Transverse colon (tissue), 4 donors: ENCODE results near the gene SOX12. TPM values are rescaled to one million over a fixed set of nuclear protein-coding genes. Genes with fewer than 3 reads are reported as not detected.

Experiments
- DNase-seq: peaks from one replicate; pipeline ENCODE4 v3.0.0-alpha.2; 2019
- H3K27ac ChIP-seq, 4 donors: fragments of 200-600 bp; sonication (generic); 2 replicates each; pipeline ENCODE4 v1.5.1; 2016 to 2018; ENCODE audit warnings: inconsistent platforms in 4 of 4
- H3K27me3 ChIP-seq: fragments of 200-600 bp; sonication (generic); 2 replicates; pipeline ENCODE4 v1.5.1; 2017; ENCODE audit warnings: inconsistent platforms
- H3K36me3 ChIP-seq, 4 donors: fragments of 200-600 bp; sonication (generic); 2 replicates each; pipeline ENCODE4 v1.5.1; 2017 to 2019; ENCODE audit warnings: inconsistent platforms in 4 of 4
- H3K4me1 ChIP-seq, 4 donors: fragments of 200-600 bp; sonication (generic); 2 replicates each; pipeline ENCODE4 v1.5.1; 2017 to 2020; ENCODE audit warnings: inconsistent platforms in 4 of 4
- H3K4me3 ChIP-seq, 4 donors: fragments of 200-600 bp; sonication (generic); 1 replicate in 1 of 4; 2 replicates in 3 of 4; pipeline versions ENCODE4 v1.5.1 to v1.6.1; 2017 to 2019; ENCODE audit warnings: inconsistent platforms in 4 of 4
- H3K9me3 ChIP-seq, 2 donors: fragments of 200-600 bp; sonication (generic); 2 replicates each; pipeline ENCODE4 v1.5.1; 2017 to 2019; ENCODE audit warnings: inconsistent platforms in 2 of 2
- CTCF ChIP-seq, 5 experiments: fragments of 200-600 bp in 3 of 5; fragments of 450-650 bp in 2 of 5; sonication (generic) in 3 of 5; IDR thresholded peaks; 1 replicate in 2 of 5; 2 replicates in 3 of 5; pipeline ENCODE4 v1.5.1; 2016 to 2017; ENCODE audit warnings: antibody characterized with exemption in 5 of 5, inconsistent platforms in 3 of 5, mild to moderate bottlenecking in 2 of 5, moderate library complexity in 1 of 5
- EP300 ChIP-seq: sonication (generic); formaldehyde crosslinking; IDR thresholded peaks from one replicate; pipeline ENCODE4 v1.6.1; 2017; ENCODE audit warnings: antibody characterized with exemption, low read depth
- POLR2A ChIP-seq: fragments of 450-650 bp; IDR thresholded peaks from one replicate; pipeline ENCODE4 v1.6.1; 2016; ENCODE audit warnings: antibody characterized with exemption, mild to moderate bottlenecking, moderate library complexity
- POLR2AphosphoS5 ChIP-seq, 3 donors: sonication (generic); formaldehyde crosslinking; IDR thresholded peaks; one replicate each; pipeline ENCODE4 v1.6.1; 2016; ENCODE audit warnings: antibody characterized with exemption in 3 of 3
- WGBS, 2 donors: methylation state at CpG; one replicate each; pipeline ENCODE4 v1.1.5; 2018; ENCODE audit warnings: low coverage in 1 of 2; 5-methylcytosine and 5-hydroxymethylcytosine counted together
- in situ Hi-C, 4 donors: fragments of 200-750 bp; cut with MboI; loops; one replicate each; pipeline versions ENCODE4 v1.15.0 to v1.15.1; 2017; ENCODE audit warnings: low sequenced_read_pairs in 3 of 4, low pct_ligation_motif_present in 1 of 4, low pct_unique_long_range_greater_than_20kb in 1 of 4
- intact Hi-C: fragments of 100-400 bp; cut with DNase I; formaldehyde crosslinking; loops from one replicate; pipeline ENCODE4 v1.15.1; 2023; ENCODE audit warnings: low total_unique reads
- total RNA-seq, 4 donors: library from RNA; depleted of rRNA; stranded (reverse); fragments of >200 nt; gene quantifications; one replicate each; pipeline ENCODE4 v1.1.0, GENCODE V29; 2016

The SOX12 gene
- total RNA-seq, 4 donors from 2014 or later: 2.0 to 5.0 (median 3.5) TPM

DNA sequence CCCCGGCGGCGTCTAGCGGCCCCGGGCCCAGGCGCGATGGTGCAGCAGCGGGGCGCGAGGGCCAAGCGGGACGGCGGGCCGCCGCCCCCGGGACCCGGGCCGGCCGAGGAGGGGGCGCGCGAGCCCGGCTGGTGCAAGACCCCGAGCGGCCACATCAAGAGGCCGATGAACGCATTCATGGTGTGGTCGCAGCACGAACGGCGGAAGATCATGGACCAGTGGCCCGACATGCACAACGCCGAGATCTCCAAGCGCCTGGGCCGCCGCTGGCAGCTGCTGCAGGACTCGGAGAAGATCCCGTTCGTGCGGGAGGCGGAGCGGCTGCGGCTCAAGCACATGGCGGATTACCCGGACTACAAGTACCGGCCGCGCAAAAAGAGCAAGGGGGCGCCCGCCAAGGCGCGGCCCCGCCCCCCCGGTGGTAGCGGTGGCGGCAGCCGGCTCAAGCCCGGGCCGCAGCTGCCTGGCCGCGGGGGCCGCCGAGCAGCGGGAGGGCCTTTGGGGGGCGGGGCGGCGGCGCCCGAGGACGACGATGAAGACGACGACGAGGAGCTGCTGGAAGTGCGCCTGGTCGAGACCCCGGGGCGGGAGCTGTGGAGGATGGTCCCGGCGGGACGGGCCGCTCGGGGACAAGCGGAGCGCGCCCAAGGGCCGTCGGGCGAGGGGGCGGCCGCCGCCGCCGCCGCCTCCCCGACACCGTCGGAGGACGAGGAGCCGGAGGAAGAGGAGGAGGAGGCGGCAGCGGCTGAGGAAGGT lies 715 bp downstream of the SOX12 start:
- 2% methylated on average over 77 of the region's 103 CpGs; no CpG with 5 or more reads in 1 of the 2 donors for WGBS, 2 donors
- Histone ChIP-seq H3K27ac (peak overlapping the region; percentile 94 to 98 (median 96)), H3K9me3 (no peaks in the 10 kb centered on the region), H3K27me3 (no peaks in the 10 kb centered on the region), H3K36me3 (no peaks in the 10 kb centered on the region), H3K4me1 (peaks cover 3 to 41% (median 29%) of the 10 kb centered on the region in 4 donors), H3K4me3 (peak overlapping the region; percentile 64 to 75 (median 72))
- intact Hi-C loops (loop anchor here (10.0 kb wide), 1 partner anchor 51 kb away; no protein-coding TSS in a partner anchor), in situ Hi-C loops (no loop called here)
- DNase-seq: peak; percentile 58
- no peak for TF ChIP-seq EP300
- TF ChIP-seq POLR2AphosphoS5 (IDR thresholded peaks at IDR 0.05): peak in 1 of 3 donors; percentile 9

GRCh38 chr20:326645-327185 lies 1.4 kb downstream of the SOX12 start:
- in situ Hi-C loops: no loop called here
- DNase-seq: peak; percentile 31

GRCh38 chr20:327186-328026 lies 2.1 kb downstream of the SOX12 start:
- Histone ChIP-seq H3K36me3 (no peaks in the 10 kb centered on the region), H3K4me1 (peaks cover 3 to 41% (median 29%) of the 10 kb centered on the region in 4 donors), H3K9me3 (no peaks in the 10 kb centered on the region), H3K27me3 (no peaks in the 10 kb centered on the region), H3K27ac (peak overlapping the region; percentile 94 to 98 (median 96)), H3K4me3 (peak overlapping the region; percentile 64 to 75 (median 72))
- intact Hi-C loops (loop anchor here (10.0 kb wide), 1 partner anchor 53 kb away; no protein-coding TSS in a partner anchor), in situ Hi-C loops (no loop called here)
- TF ChIP-seq POLR2AphosphoS5 (IDR thresholded peaks at IDR 0.05) (peak in 2 of 3 donors; percentile 41 to 44), POLR2A (peak; percentile 18), EP300 (no peak), CTCF (IDR thresholded peaks at IDR 0.05) (no peak)
- WGBS, 2 donors: 12 to 74% methylated on average over 3 to 42 of the region's 47 CpGs
- DNase-seq: peak; percentile 84

More at GRCh38 chr20:326645-327185, 1.4 kb downstream of the SOX12 start:
- H3K27me3 ChIP-seq: no peaks in the 10 kb centered on the region
- H3K4me1 ChIP-seq: peaks cover 3 to 41% (median 29%) of the 10 kb centered on the region in 4 donors
- WGBS, 2 donors: 1% methylated on average over 28 of the region's 38 CpGs; no CpG with 5 or more reads in 1 of the 2 donors
- H3K36me3 ChIP-seq: no peaks in the 10 kb centered on the region
- no peaks in the 10 kb centered on the region for H3K9me3 ChIP-seq
- TF ChIP-seq EP300: no peak
- no peak for TF ChIP-seq CTCF (IDR thresholded peaks at IDR 0.05)
- no peak for TF ChIP-seq POLR2AphosphoS5 (IDR thresholded peaks at IDR 0.05)
- no peak for TF ChIP-seq POLR2A
- peak overlapping the region; percentile 94 to 98 (median 96) for H3K27ac ChIP-seq
- intact Hi-C loops: loop anchor here (10.0 kb wide), 1 partner anchor 52 kb away; no protein-coding TSS in a partner anchor
- peak overlapping the region; percentile 64 to 75 (median 72) for H3K4me3 ChIP-seq

- Histone ChIP-seq H3K27me3 (no peaks in the 10 kb centered on the region), H3K4me1 (peaks cover 3 to 41% (median 29%) of the 10 kb centered on the region in 4 donors), H3K4me3 (peak overlapping the region in 2 of 4 donors; percentile 71 to 74), H3K27ac (peak overlapping the region; percentile 94 to 98 (median 96)), H3K9me3 (no peaks in the 10 kb centered on the region), H3K36me3 (no peaks in the 10 kb centered on the region)
- WGBS, 2 donors: 17 to 61% methylated on average over 1 to 31 of the region's 31 CpGs
- DNase-seq: no peak
- in situ Hi-C loops: no loop called here
- TF ChIP-seq POLR2A (no peak), POLR2AphosphoS5 (IDR thresholded peaks at IDR 0.05) (no peak), EP300 (no peak), CTCF (IDR thresholded peaks at IDR 0.05) (no peak)
- intact Hi-C loops: loop anchor here (10.0 kb wide), 1 partner anchor 54 kb away; no protein-coding TSS in a partner anchor
These were observed 2.9 kb downstream of the SOX12 start for GRCh38 chr20:328027-328974.
